Tibial artery (tissue), 4 donors: ENCODE data around the gene DRD2.

ENCODE experiments used
- DNase-seq, 2 donors: peaks; one replicate each; pipeline ENCODE4 v3.0.0-alpha.2; 2019
- H3K27ac ChIP-seq, 2 donors: fragments of 200-600 bp; sonication (generic) in 1 of 2; 1 replicate in 1 of 2; 2 replicates in 1 of 2; pipeline ENCODE4 v1.5.1; 2018 to 2019; ENCODE audit warnings: mild to moderate bottlenecking in 1 of 2
- H3K27me3 ChIP-seq, 2 donors: fragments of 200-600 bp; sonication (generic) in 1 of 2; one replicate each; pipeline versions ENCODE4 v1.5.1 to v1.6.0; 2016 to 2019
- H3K36me3 ChIP-seq, 3 donors: fragments of 200-600 bp; sonication (generic) in 2 of 3; one replicate each; pipeline ENCODE4 v1.5.1; 2016 to 2019; ENCODE audit warnings: mild to moderate bottlenecking in 2 of 3
- H3K4me1 ChIP-seq, 4 donors: fragments of 200-600 bp; sonication (generic) in 2 of 4; 1 replicate in 3 of 4; 2 replicates in 1 of 4; pipeline ENCODE4 v1.5.1; 2016 to 2019
- H3K4me3 ChIP-seq, 2 donors: fragments of 200-600 bp; sonication (generic) in 1 of 2; 1 replicate in 1 of 2; 2 replicates in 1 of 2; pipeline ENCODE4 v1.5.1; 2018 to 2019; ENCODE audit warnings: mild to moderate bottlenecking in 2 of 2
- H3K9me3 ChIP-seq, 3 donors: fragments of 200-600 bp; sonication (generic) in 1 of 3; one replicate each; pipeline ENCODE4 v1.5.1; 2016 to 2019
- CTCF ChIP-seq, 2 experiments: fragments of 200-600 bp in 1 of 2; fragments of 450-650 bp in 1 of 2; IDR thresholded peaks; one replicate each; pipeline ENCODE4 v1.5.1; 2017 to 2019; ENCODE audit warnings: antibody characterized with exemption in 2 of 2, mild to moderate bottlenecking in 1 of 2, moderate library complexity in 1 of 2
- intact Hi-C: fragments of 100-400 bp; cut with DNase I; formaldehyde crosslinking; loops from one replicate; pipeline ENCODE4 v1.15.0; 2023; ENCODE audit warnings: low total_unique reads

Gene DRD2

GRCh38 chr11:113393501-113393985 is 81.7 kb downstream of the DRD2 start:
- TF ChIP-seq CTCF (IDR thresholded peaks at IDR 0.05): no peak
- H3K27me3 ChIP-seq: peaks cover 0 to 2% of the 10 kb centered on the region in 2 donors
- no peak overlapping the region for H3K4me3 ChIP-seq
- DNase-seq: no peak
- no peaks in the 10 kb centered on the region for H3K9me3 ChIP-seq
- no peak overlapping the region for H3K27ac ChIP-seq
- H3K4me1 ChIP-seq: no peaks in the 10 kb centered on the region
- intact Hi-C loops: no loop called here
- H3K36me3 ChIP-seq: no peaks in the 10 kb centered on the region

GRCh38 chr11:113392236-113392921 is 82.8 kb downstream of the DRD2 start:
- no peaks in the 10 kb centered on the region for H3K36me3 ChIP-seq
- no peak for TF ChIP-seq CTCF (IDR thresholded peaks at IDR 0.05)
- intact Hi-C loops: no loop called here
- no peak overlapping the region for H3K4me3 ChIP-seq
- peaks cover 0 to 8% (median 4%) of the 10 kb centered on the region in 4 donors for H3K4me1 ChIP-seq
- no peaks in the 10 kb centered on the region for H3K9me3 ChIP-seq
- H3K27ac ChIP-seq: no peak overlapping the region
- no peak for DNase-seq
- H3K27me3 ChIP-seq: peaks cover 0 to 13% of the 10 kb centered on the region in 2 donors

GRCh38 chr11:113389272-113389671 is 85.9 kb downstream of the DRD2 start:
- intact Hi-C loops: no loop called here

GRCh38 chr11:113387605-113388211 is 87.5 kb downstream of the DRD2 start, which contains the start of gene ANKK1:
TSS of gene ANKK1 (plus strand) at chr11:113387779. CDS start at chr11:113387885, 106 bp downstream.
- H3K9me3 ChIP-seq: no peaks in the 10 kb centered on the region
- no peak for TF ChIP-seq CTCF (IDR thresholded peaks at IDR 0.05)
- H3K27me3 ChIP-seq: peaks cover 0 to 22% of the 10 kb centered on the region in 2 donors
- peaks cover 0 to 12% (median 4%) of the 10 kb centered on the region in 4 donors for H3K4me1 ChIP-seq
- intact Hi-C loops: no loop called here
- no peaks in the 10 kb centered on the region for H3K36me3 ChIP-seq
- H3K4me3 ChIP-seq: peak within 1 kb of the TSS in 1 of 2 donors; percentile 8
- no peak for DNase-seq
- no peak within 1 kb of the TSS for H3K27ac ChIP-seq

More at GRCh38 chr11:113389272-113389671, 85.9 kb downstream of the DRD2 start:
- no peak for TF ChIP-seq CTCF (IDR thresholded peaks at IDR 0.05)
- H3K4me1 ChIP-seq: peaks cover 0 to 12% (median 4%) of the 10 kb centered on the region in 4 donors
- no peak overlapping the region for H3K27ac ChIP-seq
- no peak overlapping the region for H3K4me3 ChIP-seq
- H3K27me3 ChIP-seq: peaks cover 0 to 22% of the 10 kb centered on the region in 2 donors
- H3K36me3 ChIP-seq: no peaks in the 10 kb centered on the region
- H3K9me3 ChIP-seq: no peaks in the 10 kb centered on the region
- no peak for DNase-seq

- Histone ChIP-seq H3K9me3 (no peaks in the 10 kb centered on the region), H3K27me3 (peaks cover 0 to 22% of the 10 kb centered on the region in 2 donors)
- intact Hi-C loops: no loop called here
Measured at GRCh38 chr11:113386866-113387265, 88.3 kb downstream of the DRD2 start.

More at GRCh38 chr11:113386866-113387265, 88.3 kb downstream of the DRD2 start:
- no peaks in the 10 kb centered on the region for H3K36me3 ChIP-seq
- H3K4me1 ChIP-seq: peaks cover 0 to 12% (median 4%) of the 10 kb centered on the region in 4 donors
- no peak overlapping the region for H3K27ac ChIP-seq
- DNase-seq: no peak
- no peak overlapping the region for H3K4me3 ChIP-seq
- no peak for TF ChIP-seq CTCF (IDR thresholded peaks at IDR 0.05)
